GM23338 (cell line): ENCODE results near the gene SLC37A3. TPM values are rescaled to one million over a fixed set of nuclear protein-coding genes. Genes with fewer than 3 reads are reported as not detected.

Experiments
- ATAC-seq: fragments of 200-7000 bp; cut with Tn5 transposase; 3 replicates; pipeline ENCODE4 v1.9.1; 2020
- DNase-seq: peaks from one replicate; pipeline ENCODE4 v3.0.0-alpha.2; 2015; ENCODE audit warnings: low spot score
- H2AFZ ChIP-seq: fragments of 200-600 bp; sonication (generic); 2 replicates; pipeline ENCODE4 v1.8.0; 2016; ENCODE audit warnings: antibody characterized with exemption, mild to moderate bottlenecking, moderate library complexity
- H3F3A ChIP-seq: fragments of 200-600 bp; sonication (generic); replicated peaks from 2 replicates; pipeline ENCODE4 v1.8.0; 2017; ENCODE audit warnings: antibody characterized with exemption, mixed run types, low read depth
- H3K27ac ChIP-seq: fragments of 200-600 bp; sonication (generic); 2 replicates; pipeline ENCODE4 v1.6.1; 2016; ENCODE audit warnings: low read depth
- H3K27me3 ChIP-seq: fragments of 200-600 bp; sonication (generic); 2 replicates; pipeline ENCODE4 v1.8.0; 2016; ENCODE audit warnings: mild to moderate bottlenecking, mixed run types, moderate library complexity; ENCODE audit not compliant: insufficient read depth
- H3K36me3 ChIP-seq: fragments of 200-600 bp; sonication (generic); 2 replicates; pipeline ENCODE4 v1.8.0; 2016; ENCODE audit warnings: mild to moderate bottlenecking; ENCODE audit not compliant: insufficient read depth
- H3K4me1 ChIP-seq: fragments of 200-600 bp; sonication (generic); 2 replicates; pipeline ENCODE4 v1.8.0; 2016; ENCODE audit warnings: mild to moderate bottlenecking, moderate library complexity; ENCODE audit not compliant: insufficient read depth
- H3K4me2 ChIP-seq: fragments of 200-600 bp; sonication (generic); 2 replicates; pipeline ENCODE4 v1.7.1; 2017; ENCODE audit warnings: mixed run types
- H3K4me3 ChIP-seq: fragments of 200-600 bp; sonication (generic); 2 replicates; pipeline ENCODE4 v1.6.1; 2016; ENCODE audit warnings: mixed run types
- H3K79me2 ChIP-seq: fragments of 200-600 bp; sonication (generic); replicated peaks from 2 replicates; pipeline ENCODE4 v1.8.0; 2017; ENCODE audit warnings: mild to moderate bottlenecking; ENCODE audit not compliant: insufficient read depth
- H3K9me2 ChIP-seq: fragments of 200-600 bp; sonication (generic); 2 replicates; pipeline ENCODE4 v1.8.0; 2017; ENCODE audit not compliant: insufficient read depth
- H4K20me1 ChIP-seq: fragments of 200-600 bp; sonication (generic); replicated peaks from 2 replicates; pipeline ENCODE4 v1.8.0; 2017; ENCODE audit warnings: mild to moderate bottlenecking; ENCODE audit not compliant: insufficient read depth
- H3K27ac Mint-ChIP-seq: 2 replicates; pipeline ENCODE4 v1.8.0; 2020; ENCODE audit warnings: inconsistent platforms, mild to moderate bottlenecking, moderate library complexity, mixed read lengths
- H3K27me3 Mint-ChIP-seq: 3 replicates; pipeline ENCODE4 v1.8.0; 2022; ENCODE audit warnings: low read depth, mild to moderate bottlenecking, moderate library complexity, mixed read lengths, inconsistent platforms; ENCODE audit not compliant: insufficient read depth, poor library complexity
- H3K36me3 Mint-ChIP-seq: 3 replicates; pipeline ENCODE4 v1.8.0; 2021; ENCODE audit warnings: low read depth, mild to moderate bottlenecking, inconsistent platforms, moderate library complexity, mixed read lengths
- H3K4me1 Mint-ChIP-seq: 3 replicates; pipeline ENCODE4 v1.8.0; 2020; ENCODE audit warnings: mild to moderate bottlenecking, inconsistent platforms, mixed read lengths
- H3K4me3 Mint-ChIP-seq: 3 replicates; pipeline ENCODE4 v1.8.0; 2021; ENCODE audit warnings: moderate library complexity, mild to moderate bottlenecking, inconsistent platforms, mixed read lengths
- H3K9me3 Mint-ChIP-seq: 3 replicates; pipeline ENCODE4 v1.8.0; 2020; ENCODE audit warnings: moderate library complexity, mild to moderate bottlenecking, inconsistent platforms, mixed read lengths
- CREB1 ChIP-seq: fragments of 250-450 bp; sonication (Bioruptor Pico); IDR thresholded peaks from 2 replicates; pipeline ENCODE4 v1.5.0; 2020; ENCODE audit warnings: low read depth, mild to moderate bottlenecking, moderate library complexity
- CTCF ChIP-seq, 2 experiments: fragments of 200-600 bp in 1 of 2; sonication (generic) in 1 of 2; conservative IDR thresholded peaks; 2 replicates each; pipeline versions ENCODE4 v1.5.1 to v1.6.1; 2016 to 2017; ENCODE audit warnings: antibody characterized with exemption in 2 of 2, low read depth in 2 of 2, mild to moderate bottlenecking in 2 of 2, moderate library complexity in 1 of 2
- ETS1 ChIP-seq: IDR thresholded peaks from 2 replicates; pipeline ENCODE4 v1.6.1; 2016; ENCODE audit warnings: antibody characterized with exemption
- EZH2 ChIP-seq: fragments of 200-600 bp; sonication (generic); IDR thresholded peaks from one replicate; pipeline ENCODE4 v1.8.0; 2017; ENCODE audit warnings: antibody characterized with exemption, mild to moderate bottlenecking, low read depth; ENCODE audit not compliant: unreplicated experiment
- EZH2phosphoT487 ChIP-seq: fragments of 200-600 bp; sonication (generic); IDR thresholded peaks from one replicate; pipeline ENCODE4 v1.8.1; 2018; ENCODE audit warnings: antibody characterized with exemption; ENCODE audit not compliant: unreplicated experiment
- JUNB ChIP-seq: IDR thresholded peaks from one replicate; pipeline ENCODE4 v1.6.1; 2016; ENCODE audit warnings: antibody characterized with exemption; ENCODE audit not compliant: unreplicated experiment
- POLR2AphosphoS5 ChIP-seq: IDR thresholded peaks from 2 replicates; pipeline ENCODE4 v1.6.1; 2016; ENCODE audit warnings: antibody characterized with exemption, low read depth
- ZNF114 ChIP-seq: fragments of 250-450 bp; sonication (Bioruptor Pico); IDR thresholded peaks from 2 replicates; pipeline ENCODE4 v1.5.0; 2020; ENCODE audit warnings: mild to moderate bottlenecking, moderate library complexity
- ZNF331 ChIP-seq: fragments of 250-450 bp; sonication (Bioruptor Pico); IDR thresholded peaks from 2 replicates; pipeline ENCODE4 v1.5.0; 2020; ENCODE audit warnings: low read depth, mild to moderate bottlenecking, moderate library complexity
- ZNF462 ChIP-seq: fragments of 250-450 bp; sonication (Bioruptor Pico); IDR thresholded peaks from 2 replicates; pipeline ENCODE4 v1.5.0; 2020; ENCODE audit warnings: mild to moderate bottlenecking, moderate library complexity
- polyA plus RNA-seq: library from polyadenylated mRNA; unstranded; fragments of >200 nt; fragmentation: Nextera tagmentation; extraction: Ambion mirVana; gene quantifications from 2 replicates; pipeline ENCODE4 v1.2.1, GENCODE V29; 2016
- total RNA-seq: library from RNA; depleted of rRNA; stranded (reverse); fragments of >200 nt; shearing (Covaris generic); gene quantifications from 2 replicates; pipeline ENCODE4 v1.2.3, GENCODE V29; 2014

SLC37A3 gene
- total and polyA plus RNA-seq, 2 experiments from 2014 or later = 35.6 to 86.2 TPM

GRCh38 chr7:140314573-140315480, 83.5 kb downstream of the SLC37A3 start:
- H3K27ac Mint-ChIP-seq = no peak overlapping the region
- H3K36me3 ChIP-seq = no peaks in the 10 kb centered on the region; the same call in 1 of the 2 replicates
- no peak overlapping the region for H3K27ac ChIP-seq
- H3F3A ChIP-seq = no peaks in the 10 kb centered on the region
- H3K4me3 Mint-ChIP-seq = no peak overlapping the region
- H3K27me3 Mint-ChIP-seq = peaks cover 3% of the 10 kb centered on the region
- no peaks in the 10 kb centered on the region for H3K79me2 ChIP-seq
- H3K36me3 Mint-ChIP-seq = peaks cover 16% of the 10 kb centered on the region
- ATAC-seq (no peak), DNase-seq (no peak)
- no peak overlapping the region for H3K4me2 ChIP-seq
- no peak overlapping the region for H3K4me3 ChIP-seq
- no peak overlapping the region for H2AFZ ChIP-seq
- H3K4me1 Mint-ChIP-seq = 0 out of 3 replicates have a peak, but pooled peaks cover 4% of the 10 kb centered on the region
- H3K9me3 Mint-ChIP-seq = peaks cover 17% of the 10 kb centered on the region
- H3K4me1 ChIP-seq = no peaks in the 10 kb centered on the region
- H3K27me3 ChIP-seq = no peaks in the 10 kb centered on the region
- no peaks in the 10 kb centered on the region for H3K9me2 ChIP-seq
- TF ChIP-seq CTCF (conservative IDR thresholded peaks at IDR 0.05; ENCODE audit: low read depth in 2 of 2) (no peak), POLR2AphosphoS5 (no peak), CREB1 (CRISPR knock-in tag) (no peak), ZNF114 (CRISPR knock-in tag) (no peak), ETS1 (no peak), ZNF331 (CRISPR knock-in tag) (no peak), EZH2 (no peak), EZH2phosphoT487 (no peak)
- H4K20me1 ChIP-seq = no peaks in the 10 kb centered on the region

- no peaks in the 10 kb centered on the region for H3K79me2 ChIP-seq
- H3K27ac Mint-ChIP-seq = no peak overlapping the region
- no peak for DNase-seq
- no peak for TF ChIP-seq EZH2
- no peak for TF ChIP-seq CREB1 (CRISPR knock-in tag)
- no peak for TF ChIP-seq JUNB
- TF ChIP-seq ZNF462 (CRISPR knock-in tag) = no peak
Observed at GRCh38 chr7:140312141-140312846, 86.0 kb downstream of the SLC37A3 start.

More at GRCh38 chr7:140312141-140312846, 86.0 kb downstream of the SLC37A3 start:
- no peak overlapping the region for H3K4me3 Mint-ChIP-seq
- Histone ChIP-seq H3K4me3 (no peak overlapping the region), H3K9me2 (no peaks in the 10 kb centered on the region), H3F3A (no peaks in the 10 kb centered on the region), H4K20me1 (no peaks in the 10 kb centered on the region), H3K4me2 (no peak overlapping the region), H3K27ac (no peak overlapping the region), H3K36me3 (no peaks in the 10 kb centered on the region; the same call in 1 of the 2 replicates), H2AFZ (no peak overlapping the region), H3K27me3 (no peaks in the 10 kb centered on the region), H3K4me1 (no peaks in the 10 kb centered on the region)
- H3K9me3 Mint-ChIP-seq = peaks cover 17% of the 10 kb centered on the region
- peaks cover 3% of the 10 kb centered on the region for H3K27me3 Mint-ChIP-seq
- H3K4me1 Mint-ChIP-seq = 0 out of 3 replicates have a peak, but pooled peaks cover 4% of the 10 kb centered on the region
- peaks cover 16% of the 10 kb centered on the region for H3K36me3 Mint-ChIP-seq
- no peak for ATAC-seq
